Panc1 (cell line): ENCODE measurements around the gene PPP1CA. TPM values are rescaled to one million over a fixed set of nuclear protein-coding genes. Genes with fewer than 3 reads are reported as not detected.
A peak's percentile ranks its signal among the peaks of the same experiment; 100 is the strongest.

Source experiments
- ATAC-seq: fragments of 200-7000 bp; cut with Tn5 transposase; 2 replicates; pipeline ENCODE4 v1.9.1; 2020; ENCODE audit warnings: mild to moderate bottlenecking, moderate library complexity
- BruUV-seq: library from RNA; stranded (reverse); fragments of 400-500 nt; replicated peaks from 2 replicates; lab custom pipeline; 2021; lab: Mats Ljungman, UMichigan
- CTCF ChIA-PET: fragments of 300-600 bp; sonication (Branson Sonifier 250); formaldehyde crosslinking; loops from one replicate; lab custom pipeline; 2022; ENCODE audit warnings: antibody characterized with exemption; lab: Charles Lee
- POLR2A ChIA-PET: fragments of 300-600 bp; sonication (Branson Sonifier 250); formaldehyde crosslinking; loops from one replicate; lab custom pipeline; 2022; ENCODE audit warnings: antibody characterized with exemption; lab: Charles Lee
- DNase-seq: peaks from one replicate; pipeline ENCODE4 v3.0.0-alpha.2; 2010; ENCODE audit warnings: low read depth, low spot score
- H3K27ac ChIP-seq: 2 replicates; pipeline ENCODE4 v1.5.1; 2011; ENCODE audit warnings: mild to moderate bottlenecking, low read length, inconsistent platforms
- H3K27me3 ChIP-seq: fragments of 200-500 bp; sonication (Bioruptor generic); 2 replicates; pipeline ENCODE4 v1.6.0; 2014; ENCODE audit warnings: low read length, inconsistent platforms; ENCODE audit not compliant: control insufficient read depth, insufficient read depth
- H3K36me3 ChIP-seq: fragments of 200-500 bp; sonication (Bioruptor generic); 2 replicates; pipeline ENCODE4 v1.5.1; 2014; ENCODE audit warnings: inconsistent platforms, mild to moderate bottlenecking, low read length, moderate library complexity; ENCODE audit not compliant: control insufficient read depth, insufficient read depth
- H3K4me1 ChIP-seq: 2 replicates; pipeline ENCODE4 v1.5.1; 2011; ENCODE audit warnings: inconsistent platforms, mild to moderate bottlenecking, low read length, moderate library complexity; ENCODE audit not compliant: control insufficient read depth, insufficient read depth
- H3K4me3 ChIP-seq, 2 experiments: 2 replicates each; pipeline ENCODE4 v1.5.1; 2011 to 2012; ENCODE audit warnings: low read depth in 2 of 2, low read length in 2 of 2, mild to moderate bottlenecking in 2 of 2, inconsistent platforms in 1 of 2, moderate library complexity in 1 of 2
- H3K9me3 ChIP-seq: fragments of 200-500 bp; sonication (Bioruptor generic); 2 replicates; pipeline ENCODE4 v1.5.1; 2014; ENCODE audit warnings: low read depth, mild to moderate bottlenecking, inconsistent platforms, low read length, moderate library complexity; ENCODE audit not compliant: control insufficient read depth, insufficient read depth
- POLR2AphosphoS5 ChIP-seq: IDR thresholded peaks from 2 replicates; pipeline ENCODE4 v1.6.1; 2012; ENCODE audit warnings: mild to moderate bottlenecking, low read depth, low read length, moderate library complexity
- SIN3A ChIP-seq: IDR thresholded peaks from 2 replicates; pipeline ENCODE4 v1.6.1; 2012; ENCODE audit warnings: low read depth, mild to moderate bottlenecking, low read length, moderate library complexity, borderline replicate concordance; ENCODE audit not compliant: insufficient read depth
- TCF7L2 ChIP-seq: IDR thresholded peaks from 2 replicates; pipeline ENCODE4 v1.6.1; 2011; ENCODE audit warnings: mild to moderate bottlenecking, low read depth, low read length, inconsistent platforms
- in situ Hi-C: cut with HindIII; loops from 2 replicates; pipeline ENCODE4 v1.10.0; 2016; ENCODE audit warnings: low sequenced_read_pairs, low pct_unique_long_range_greater_than_20kb
- intact Hi-C: fragments of 100-400 bp; cut with micrococcal nuclease; formaldehyde crosslinking; loops from one replicate; pipeline ENCODE4 v1.10.0; 2022; ENCODE audit not compliant: unreplicated experiment
- total RNA-seq: library from RNA; stranded (reverse); gene quantifications from one replicate; pipeline ENCODE4 v1.2.1, GENCODE V29; 2021; ENCODE audit not compliant: unreplicated experiment
- TF ChIP-seq, protein P1 (sequence below), 2 experiments: IDR thresholded peaks; 2 replicates each; pipeline ENCODE4 v1.6.1; 2011 to 2012; ENCODE audit warnings: low read depth in 2 of 2, control low read depth in 1 of 2, low read length in 1 of 2, mild to moderate bottlenecking in 1 of 2, moderate library complexity in 1 of 2; ENCODE audit not compliant: insufficient read depth in 1 of 2

Gene PPP1CA
- total RNA-seq, 1 experiment from 2014 or later: 361 TPM

DNA sequence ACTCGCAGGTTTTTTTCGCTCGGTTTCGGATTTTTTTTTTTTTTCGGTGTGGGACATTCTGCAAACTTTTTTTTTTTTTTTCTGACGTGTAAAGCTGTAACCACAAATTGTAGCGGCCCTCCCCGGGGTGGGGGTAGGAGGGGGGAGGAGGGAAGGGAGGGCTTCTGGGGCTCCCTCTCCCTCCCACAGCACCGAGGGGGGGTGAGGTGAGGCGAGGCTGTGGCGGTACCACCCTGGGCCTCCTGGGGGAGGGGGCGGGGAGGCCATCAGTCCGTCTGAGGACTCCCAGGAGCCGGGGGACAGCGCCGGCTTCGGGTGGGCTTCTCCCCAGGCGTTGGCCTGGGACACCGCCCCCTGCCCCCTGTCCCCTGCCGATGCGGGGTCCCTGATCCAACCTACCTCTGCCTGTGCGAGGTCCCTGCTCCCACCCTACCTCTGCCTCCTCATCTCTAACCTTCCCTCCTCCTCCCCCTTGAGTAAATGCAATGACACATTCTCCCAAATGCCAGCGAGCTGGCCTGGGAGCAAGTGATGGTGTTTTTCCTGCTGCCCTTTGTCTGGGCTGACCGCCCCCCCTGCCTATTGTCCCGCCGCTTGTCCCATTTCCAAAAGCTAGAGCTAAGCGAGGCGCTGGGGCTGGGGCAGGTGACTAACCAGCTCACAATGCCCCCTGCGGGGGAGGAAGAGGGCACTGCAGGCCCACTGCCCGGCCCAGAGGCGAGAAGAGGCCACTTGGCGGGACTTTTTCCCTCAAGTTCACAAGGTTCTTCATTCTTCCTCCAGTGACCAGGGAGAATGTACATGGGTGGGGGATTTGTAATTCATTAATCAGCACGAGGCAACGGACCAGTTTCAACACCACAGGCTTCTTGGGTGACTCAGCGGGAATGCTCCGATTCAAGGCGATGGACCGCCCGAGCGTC is 27.7 kb downstream of the PPP1CA start:
- Histone ChIP-seq H3K27ac (peak overlapping the region; percentile 98), H3K9me3 (no peaks in the 10 kb centered on the region), H3K4me3 (peak overlapping the region; percentile 65 to 69), H3K4me1 (peaks cover 71% of the 10 kb centered on the region), H3K27me3 (no peaks in the 10 kb centered on the region), H3K36me3 (no peaks in the 10 kb centered on the region; the same call in 1 of the 2 replicates)
- in situ Hi-C loops (no loop called here), intact Hi-C loops (no loop called here)
- peak; percentile 67 for ATAC-seq
- TF ChIP-seq, protein P1, sequence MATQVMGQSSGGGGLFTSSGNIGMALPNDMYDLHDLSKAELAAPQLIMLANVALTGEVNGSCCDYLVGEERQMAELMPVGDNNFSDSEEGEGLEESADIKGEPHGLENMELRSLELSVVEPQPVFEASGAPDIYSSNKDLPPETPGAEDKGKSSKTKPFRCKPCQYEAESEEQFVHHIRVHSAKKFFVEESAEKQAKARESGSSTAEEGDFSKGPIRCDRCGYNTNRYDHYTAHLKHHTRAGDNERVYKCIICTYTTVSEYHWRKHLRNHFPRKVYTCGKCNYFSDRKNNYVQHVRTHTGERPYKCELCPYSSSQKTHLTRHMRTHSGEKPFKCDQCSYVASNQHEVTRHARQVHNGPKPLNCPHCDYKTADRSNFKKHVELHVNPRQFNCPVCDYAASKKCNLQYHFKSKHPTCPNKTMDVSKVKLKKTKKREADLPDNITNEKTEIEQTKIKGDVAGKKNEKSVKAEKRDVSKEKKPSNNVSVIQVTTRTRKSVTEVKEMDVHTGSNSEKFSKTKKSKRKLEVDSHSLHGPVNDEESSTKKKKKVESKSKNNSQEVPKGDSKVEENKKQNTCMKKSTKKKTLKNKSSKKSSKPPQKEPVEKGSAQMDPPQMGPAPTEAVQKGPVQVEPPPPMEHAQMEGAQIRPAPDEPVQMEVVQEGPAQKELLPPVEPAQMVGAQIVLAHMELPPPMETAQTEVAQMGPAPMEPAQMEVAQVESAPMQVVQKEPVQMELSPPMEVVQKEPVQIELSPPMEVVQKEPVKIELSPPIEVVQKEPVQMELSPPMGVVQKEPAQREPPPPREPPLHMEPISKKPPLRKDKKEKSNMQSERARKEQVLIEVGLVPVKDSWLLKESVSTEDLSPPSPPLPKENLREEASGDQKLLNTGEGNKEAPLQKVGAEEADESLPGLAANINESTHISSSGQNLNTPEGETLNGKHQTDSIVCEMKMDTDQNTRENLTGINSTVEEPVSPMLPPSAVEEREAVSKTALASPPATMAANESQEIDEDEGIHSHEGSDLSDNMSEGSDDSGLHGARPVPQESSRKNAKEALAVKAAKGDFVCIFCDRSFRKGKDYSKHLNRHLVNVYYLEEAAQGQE (IDR thresholded peaks at IDR 0.05; ENCODE audit: insufficient read depth in 1 of 2, low read depth in 2 of 2, low read length in 1 of 2): no peak
- TF ChIP-seq POLR2AphosphoS5 (peak; percentile 80; the same call in 1 of the 2 replicates), SIN3A (0 out of 2 replicates have a peak, but pooled peaks have one; percentile 22), TCF7L2 (peak; percentile 46; the same call in 1 of the 2 replicates)
- POLR2A ChIA-PET: interaction anchor here (0.8 to 2.2 kb wide), 5 partner anchors 8 to 28 kb away, joined by 6 to 32 read pairs (median 11); partner anchors contain the start of genes POLD4 and PPP1CA
- CTCF ChIA-PET: interaction anchor here (0.5 to 6.9 kb wide), 5 partner anchors 7 to 198 kb away, joined by 5 to 58 read pairs (median 19); no protein-coding TSS in a partner anchor
- peak; percentile 80 for DNase-seq
- BruUV-seq: no TSS peak

DNA sequence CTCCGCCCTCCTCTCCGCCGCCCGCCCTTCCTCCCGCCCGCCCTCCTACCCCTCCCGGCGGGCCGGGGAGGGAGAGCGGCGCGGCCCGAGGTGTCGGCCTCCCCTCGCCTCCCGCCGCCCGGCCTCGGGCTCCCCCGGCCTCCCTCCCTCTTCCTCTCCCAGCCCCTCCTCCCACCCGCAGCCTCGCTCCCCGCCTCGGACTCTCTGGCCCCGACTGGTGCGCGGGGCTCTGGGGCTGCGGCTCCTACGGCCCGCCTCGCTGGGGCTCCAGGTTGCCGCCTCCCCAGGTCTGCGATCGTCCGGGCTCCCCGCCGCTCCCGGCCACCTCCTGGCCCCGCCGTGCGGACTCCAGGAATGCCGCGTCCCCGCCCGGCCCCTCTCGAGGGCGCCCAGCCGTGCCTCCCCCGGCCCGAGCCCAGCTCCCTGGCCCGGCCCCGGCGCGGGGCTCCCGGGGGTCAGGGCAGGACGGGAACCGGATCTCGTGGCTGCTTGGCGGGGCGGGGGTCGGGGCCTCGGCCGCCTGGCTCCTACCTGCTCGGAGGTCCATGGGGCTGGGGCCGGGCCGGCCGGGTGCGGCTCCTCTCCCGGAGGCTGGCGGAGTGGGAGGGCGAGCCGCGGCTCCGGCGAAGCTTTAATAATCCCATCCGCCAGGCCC is 28.5 kb downstream of the PPP1CA start, which contains the start of gene CLCF1:
CLCF1 (minus strand) TSS at position 606 of the 655 bp plus-strand sequence; CDS start at position 547, 59 bp downstream.
- Histone ChIP-seq H3K27me3 (no peaks in the 10 kb centered on the region), H3K4me3 (peak within 1 kb of the TSS; percentile 65 to 69), H3K27ac (peak within 1 kb of the TSS; percentile 98), H3K36me3 (no peaks in the 10 kb centered on the region; the same call in 1 of the 2 replicates), H3K4me1 (peaks cover 64% of the 10 kb centered on the region), H3K9me3 (no peaks in the 10 kb centered on the region)
- ChIA-PET CTCF (interaction anchor here (0.7 to 6.9 kb wide), 5 partner anchors 8 to 199 kb away, joined by 5 to 58 read pairs (median 19); no protein-coding TSS in a partner anchor), POLR2A (interaction anchor here (0.6 to 1.3 kb wide), 7 partner anchors 9 to 805 kb away, joined by 3 to 15 read pairs (median 6); partner anchors contain the start of gene PPP1CA)
- intact Hi-C loops (no loop called here), in situ Hi-C loops (no loop called here)
- TF ChIP-seq, protein P1 (IDR thresholded peaks at IDR 0.05; ENCODE audit: insufficient read depth in 1 of 2, low read depth in 2 of 2, low read length in 1 of 2): no peak
- TF ChIP-seq POLR2AphosphoS5: peak; percentile 5; the same call in 1 of the 2 replicates
- peak; percentile 44 for ATAC-seq
- no peak for DNase-seq
- BruUV-seq: no TSS peak
